SIG-M5 (cell line): ENCODE data around the gene SMOC1.

Experiments
- DNase-seq: peaks from one replicate; lab custom pipeline; 2025; lab: John Stamatoyannopoulos, UW

The SMOC1 gene

GRCh38 chr14:69943084-69943780 is 64.0 kb downstream of the SMOC1 start:
- DNase-seq = no peak

DNA sequence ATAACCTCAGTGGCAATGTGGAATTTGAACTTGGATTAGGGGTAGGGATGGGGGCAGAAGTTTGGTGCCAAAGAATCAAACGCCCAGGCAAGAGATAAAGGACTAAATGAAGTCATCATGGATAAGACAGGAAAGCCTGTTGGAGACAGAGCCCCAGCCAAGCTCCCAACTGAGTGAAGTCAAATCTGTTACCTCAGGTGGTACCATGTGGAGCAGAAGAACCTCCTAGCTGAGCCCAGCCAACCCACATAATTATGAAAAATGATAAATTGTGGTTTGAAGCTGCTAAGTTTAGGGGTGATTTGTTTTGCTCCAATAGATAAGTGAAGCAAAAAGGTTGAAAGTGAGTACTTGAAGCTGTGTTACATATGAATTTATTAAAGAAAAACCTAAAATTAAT is 66.1 kb downstream of the SMOC1 start:
- no peak for DNase-seq

DNA sequence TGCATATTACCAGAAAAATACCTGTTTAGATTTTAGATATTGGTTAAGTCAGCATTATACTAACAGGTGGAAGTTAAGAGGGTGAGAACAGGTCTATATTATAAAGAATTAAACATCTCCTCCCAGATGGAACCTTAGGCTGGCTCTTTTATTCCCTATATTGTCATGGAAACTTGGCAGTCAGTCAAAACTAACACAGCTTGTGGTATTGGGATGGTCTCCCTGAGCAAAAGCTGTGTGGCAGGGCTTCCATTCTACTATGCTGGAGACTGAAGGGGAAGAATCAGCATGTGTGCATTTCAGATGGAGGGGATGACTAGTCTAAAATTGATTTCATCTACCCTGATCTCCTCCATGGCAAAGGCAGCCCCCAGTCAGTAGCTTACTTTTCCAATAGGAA is 66.7 kb downstream of the SMOC1 start:
- DNase-seq = no peak

GRCh38 chr14:69948351-69948750 is 69.1 kb downstream of the SMOC1 start:
- no peak for DNase-seq

GRCh38 chr14:69951263-69951662 is 72.0 kb downstream of the SMOC1 start:
- no peak for DNase-seq

DNA sequence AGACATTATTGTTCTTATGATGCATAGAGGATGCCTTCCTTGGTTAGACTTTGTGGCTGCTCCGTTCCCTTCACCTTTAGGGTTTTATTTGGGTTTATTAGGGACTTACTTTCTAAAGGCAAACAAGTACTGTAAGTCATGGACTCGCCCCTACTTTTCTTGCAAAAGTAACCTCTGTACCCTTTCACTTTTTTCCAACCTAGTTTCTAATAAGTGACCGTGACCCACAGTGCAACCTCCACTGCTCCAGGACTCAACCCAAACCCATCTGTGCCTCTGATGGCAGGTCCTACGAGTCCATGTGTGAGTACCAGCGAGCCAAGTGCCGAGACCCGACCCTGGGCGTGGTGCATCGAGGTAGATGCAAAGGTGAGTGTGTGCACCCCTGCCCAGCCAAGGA is 72.7 kb downstream of the SMOC1 start:
- no peak for DNase-seq

GRCh38 chr14:69953266-69953915 is 74.2 kb downstream of the SMOC1 start:
- DNase-seq = no peak

DNA sequence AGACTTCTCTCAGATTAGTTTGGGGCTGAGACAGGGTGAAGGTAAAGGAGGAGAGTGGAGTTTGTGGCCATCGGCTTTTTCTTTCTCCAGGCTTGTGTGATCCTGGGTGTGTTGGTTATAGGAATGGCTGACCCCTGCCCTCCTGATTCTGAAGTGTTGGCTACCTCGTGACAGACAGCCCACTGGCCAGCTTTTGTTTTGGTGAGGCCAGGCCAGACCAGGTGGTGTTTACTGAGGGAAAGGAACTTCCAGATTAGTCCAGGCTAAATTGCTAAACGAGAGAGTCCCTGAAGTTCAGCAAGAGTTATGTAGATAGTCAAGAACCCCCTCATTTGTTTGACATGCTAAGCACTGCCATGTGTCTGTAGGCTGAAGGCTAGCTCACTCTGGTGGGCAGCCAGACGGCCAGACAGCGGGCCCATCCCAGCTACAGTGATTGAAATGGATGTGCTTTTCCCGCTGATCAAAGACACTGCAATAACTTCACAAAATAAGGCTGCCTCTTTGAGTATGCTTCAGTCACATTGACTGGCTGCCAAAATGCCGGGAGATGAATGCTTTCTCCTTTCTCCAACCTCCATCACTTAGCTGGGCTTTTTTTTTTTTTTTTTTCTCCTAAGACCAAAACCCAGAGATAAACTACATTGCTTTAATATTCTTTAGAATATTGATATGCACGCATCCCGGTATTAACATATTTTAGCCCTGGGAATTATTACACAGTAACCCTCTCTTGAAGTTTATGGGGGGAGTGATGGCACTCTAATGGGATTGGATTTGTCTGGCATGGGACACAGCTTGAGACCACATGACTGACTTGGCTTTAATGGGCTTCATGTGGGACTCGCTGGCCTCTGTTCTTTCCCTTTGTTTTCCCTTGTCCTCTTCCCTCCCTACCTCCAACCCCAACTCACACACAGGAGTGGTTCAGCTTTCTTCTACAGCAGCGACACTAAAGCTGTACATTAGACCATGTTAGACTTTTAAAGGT is 76.9 kb downstream of the SMOC1 start:
- DNase-seq = no peak

- DNase-seq = no peak
Observed at GRCh38 chr14:69956970-69957369, 77.8 kb downstream of the SMOC1 start.

DNA sequence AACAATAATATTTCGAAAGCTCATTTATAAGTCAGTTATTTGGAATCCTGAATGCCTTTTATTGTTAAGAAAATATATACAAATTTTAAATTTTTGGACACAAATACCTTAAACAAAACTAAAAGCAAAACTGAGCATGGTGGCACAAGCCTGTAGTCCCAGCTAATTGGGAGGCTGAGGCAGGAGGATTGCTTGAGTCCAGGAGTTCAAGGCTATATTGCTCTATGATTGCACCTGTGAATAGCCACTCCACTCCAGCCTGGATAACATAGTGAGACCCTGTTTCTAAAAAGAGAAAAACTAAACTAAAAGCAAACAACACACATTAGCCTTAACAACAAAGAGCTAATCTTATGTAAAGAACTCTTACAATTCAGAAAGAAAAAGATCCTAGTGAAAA is 78.8 kb downstream of the SMOC1 start:
- no peak for DNase-seq

- no peak for DNase-seq
Observed at GRCh38 chr14:69959136-69959535, 79.9 kb downstream of the SMOC1 start.

DNA sequence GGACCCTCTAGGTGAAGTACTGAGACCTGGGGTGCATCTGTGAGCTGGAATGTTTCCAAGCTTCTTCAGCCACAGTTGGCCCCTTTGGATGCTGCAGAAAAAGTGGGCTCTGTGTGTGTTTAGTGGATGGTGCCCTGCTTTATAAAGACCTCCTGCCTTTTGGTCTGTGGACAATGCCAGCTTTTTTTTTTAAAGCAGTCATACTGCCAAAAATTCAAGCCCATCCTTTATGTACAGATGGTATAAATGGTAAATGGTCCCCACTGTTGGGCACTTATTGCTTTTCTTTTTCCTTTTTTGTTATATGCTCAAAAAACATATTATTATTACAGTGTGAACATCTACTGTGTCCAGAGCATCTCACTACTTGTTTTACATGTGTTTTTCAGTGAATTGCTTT is 81.1 kb downstream of the SMOC1 start:
- DNase-seq = no peak

DNA sequence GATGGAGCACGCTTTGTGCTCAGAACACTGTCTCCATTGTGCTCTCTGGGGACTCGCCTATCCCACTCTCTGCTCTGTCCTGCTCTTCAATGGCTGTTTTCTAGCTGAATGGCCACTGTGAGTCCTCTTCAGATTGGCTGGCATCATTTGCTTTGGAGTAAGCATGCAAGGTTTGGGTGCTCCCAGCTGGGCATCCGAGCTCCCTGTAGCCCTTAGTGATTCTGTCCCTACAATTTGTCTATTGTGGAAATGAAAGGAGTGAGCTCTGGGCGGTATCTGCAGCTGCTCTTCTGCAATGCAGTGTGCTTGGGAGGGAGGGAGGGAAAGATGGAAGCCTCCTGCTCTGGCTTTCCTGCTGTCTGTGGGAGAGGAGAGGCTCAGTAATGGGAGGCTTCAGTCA is 84.8 kb downstream of the SMOC1 start:
- no peak for DNase-seq

- no peak for DNase-seq
Observed at GRCh38 chr14:69964841-69965240, 85.6 kb downstream of the SMOC1 start.

DNA sequence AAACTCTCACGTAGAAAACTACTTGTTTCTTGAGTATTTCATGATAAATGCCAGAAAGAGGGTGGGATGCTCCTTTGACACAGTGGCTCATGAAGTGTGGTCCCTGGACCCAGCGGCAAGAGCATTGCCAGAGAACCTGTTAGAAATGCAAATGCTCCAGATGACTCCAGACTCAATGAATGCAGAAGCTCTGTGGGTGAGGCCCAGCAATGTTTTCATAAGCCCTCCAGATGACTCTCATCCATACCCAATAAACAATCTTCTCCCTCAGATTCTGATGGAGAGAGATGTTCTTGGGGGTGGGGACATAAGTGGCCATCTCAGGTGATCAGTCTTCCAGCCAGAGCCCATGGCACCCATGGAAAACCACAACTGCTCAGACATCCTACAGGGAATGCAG is 88.9 kb downstream of the SMOC1 start:
- no peak for DNase-seq

GRCh38 chr14:69968681-69969080 is 89.5 kb downstream of the SMOC1 start:
- DNase-seq = no peak

GRCh38 chr14:69972755-69973154 is 93.5 kb downstream of the SMOC1 start:
- no peak for DNase-seq

- no peak for DNase-seq
Observed at GRCh38 chr14:69973846-69974245, 94.6 kb downstream of the SMOC1 start.

- no peak for DNase-seq
Observed at GRCh38 chr14:69979882-69980281, 100.7 kb downstream of the SMOC1 start.

DNA sequence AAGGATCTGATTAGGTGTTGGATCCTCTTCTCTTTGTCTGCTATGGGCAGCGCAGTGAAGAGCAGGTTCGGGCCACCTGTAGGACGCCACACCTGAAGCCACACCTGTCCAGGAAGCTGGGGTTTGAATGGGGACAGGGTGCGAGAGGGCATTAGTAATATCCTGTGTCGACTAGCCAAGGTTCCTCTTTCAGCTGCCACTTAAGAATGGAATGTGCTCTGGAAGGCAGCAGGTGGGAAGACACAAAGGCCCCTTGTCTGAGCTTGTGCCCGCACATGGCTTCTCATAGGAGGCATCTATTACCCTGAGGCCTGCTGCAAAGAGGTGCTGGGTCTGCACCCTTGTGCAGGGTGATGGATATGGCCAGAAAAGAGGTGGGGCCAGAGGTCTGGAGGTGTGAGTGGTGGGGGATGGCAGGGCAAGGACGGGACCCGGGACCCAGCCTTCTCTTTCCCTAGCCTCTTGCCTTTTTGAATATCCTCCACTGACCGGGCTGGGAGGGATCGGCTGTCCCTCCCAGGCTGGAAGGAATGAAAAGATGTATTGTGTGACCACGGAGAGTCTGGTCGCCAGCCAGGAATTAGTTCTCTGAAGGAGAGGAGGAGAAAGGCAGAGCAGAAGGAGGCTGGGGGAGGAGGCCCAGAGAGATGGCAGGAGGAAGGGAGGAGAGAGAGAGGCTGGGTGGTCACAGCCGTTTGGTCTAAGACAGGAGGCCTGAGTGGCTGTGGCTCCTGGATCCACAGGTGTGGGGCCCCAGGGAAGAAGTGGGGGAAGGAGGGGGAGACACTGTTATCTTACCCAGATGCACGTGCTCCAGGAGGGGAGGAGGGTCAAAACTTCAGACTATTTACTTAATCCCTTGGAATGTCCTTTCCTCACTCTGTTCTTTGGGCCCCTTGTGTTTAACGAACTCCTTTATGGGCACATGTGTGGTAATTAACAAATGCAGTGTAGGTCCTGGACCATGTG is 101.5 kb downstream of the SMOC1 start:
- no peak for DNase-seq

GRCh38 chr14:69982220-69982839 is 103.1 kb downstream of the SMOC1 start:
- DNase-seq = no peak
